HEK293 (cell line): Measurements from ENCODE around the gene UBE2M.

Experiments
- EGR2 ChIP-seq: fragments of 450-650 bp; formaldehyde crosslinking; IDR thresholded peaks from 2 replicates; pipeline ENCODE4 v1.5.1; 2016; ENCODE audit warnings: low read depth, missing biosample characterization, missing genetic modification characterization
- MYNN ChIP-seq: fragments of 450-650 bp; formaldehyde crosslinking; IDR thresholded peaks from 2 replicates; pipeline ENCODE4 v1.5.1; 2016; ENCODE audit warnings: missing biosample characterization, missing genetic modification characterization, borderline replicate concordance
- SP2 ChIP-seq: fragments of 450-650 bp; formaldehyde crosslinking; IDR thresholded peaks from 2 replicates; pipeline ENCODE4 v1.5.1; 2016; ENCODE audit warnings: missing biosample characterization, missing genetic modification characterization
- TCF7L2 ChIP-seq: IDR thresholded peaks from 2 replicates; pipeline ENCODE4 v1.6.1; 2011; ENCODE audit warnings: low read depth, mild to moderate bottlenecking, inconsistent platforms, low read length, moderate library complexity, borderline replicate concordance
- TF ChIP-seq, protein P1 (sequence below): fragments of 450-650 bp; formaldehyde crosslinking; IDR thresholded peaks from 2 replicates; pipeline ENCODE4 v1.5.1; 2016; ENCODE audit warnings: missing biosample characterization, missing genetic modification characterization

DNA sequence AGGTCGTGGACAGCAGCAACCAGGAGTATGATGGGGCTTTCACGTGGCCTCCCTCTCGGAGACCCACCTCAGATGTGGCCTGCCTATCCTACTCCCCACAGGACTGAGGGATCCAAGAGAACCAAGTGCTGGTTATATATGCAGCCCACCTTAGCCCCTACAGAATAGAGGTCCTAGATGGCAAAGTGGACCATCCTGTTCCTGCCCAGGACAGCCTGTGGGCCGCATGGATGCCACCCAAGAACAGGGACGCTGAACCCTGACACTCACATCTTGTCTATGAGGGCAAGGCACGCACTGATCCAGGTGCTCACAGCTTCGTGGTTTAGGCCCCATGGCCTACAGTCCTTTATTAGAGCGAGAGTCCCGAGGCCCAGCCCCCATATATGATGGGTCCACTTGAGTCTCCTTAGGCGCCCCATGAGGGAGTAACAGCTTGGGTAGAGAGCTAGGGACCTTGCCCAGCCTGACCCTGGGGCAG, 45.2 kb downstream of the UBE2M start:
- TF ChIP-seq EGR2 (tag by site-specific recombination) (no peak), TCF7L2 (no peak), MYNN (no peak), SP2 (tag by site-specific recombination) (no peak)
- TF ChIP-seq, protein P1, sequence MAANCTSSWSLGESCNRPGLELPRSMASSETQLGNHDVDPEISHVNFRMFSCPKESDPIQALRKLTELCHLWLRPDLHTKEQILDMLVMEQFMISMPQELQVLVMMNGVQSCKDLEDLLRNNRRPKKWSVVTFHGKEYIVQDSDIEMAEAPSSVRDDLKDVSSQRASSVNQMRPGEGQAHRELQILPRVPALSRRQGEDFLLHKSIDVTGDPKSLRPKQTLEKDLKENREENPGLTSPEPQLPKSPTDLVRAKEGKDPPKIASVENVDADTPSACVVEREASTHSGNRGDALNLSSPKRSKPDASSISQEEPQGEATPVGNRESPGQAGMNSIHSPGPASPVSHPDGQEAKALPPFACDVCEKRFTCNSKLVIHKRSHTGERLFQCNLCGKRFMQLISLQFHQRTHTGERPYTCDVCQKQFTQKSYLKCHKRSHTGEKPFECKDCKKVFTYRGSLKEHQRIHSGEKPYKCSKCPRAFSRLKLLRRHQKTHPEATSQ (tag by site-specific recombination), result no peak
